Left ventricle myocardium inferior (tissue), 1 donor: ENCODE results near the gene AP1G2. TPM values are rescaled to one million over a fixed set of nuclear protein-coding genes. Genes with fewer than 3 reads are reported as not detected.

Source experiments
- DNase-seq: peaks from one replicate; pipeline ENCODE4 v3.0.0-alpha.2; 2020
- H3K27ac ChIP-seq: fragments of 200-600 bp; replicated peaks from 2 replicates; pipeline ENCODE4 v1.8.0; 2021
- H3K27me3 ChIP-seq: fragments of 200-600 bp; 2 replicates; pipeline ENCODE4 v1.8.0; 2021; ENCODE audit warnings: low read depth
- H3K36me3 ChIP-seq: fragments of 200-600 bp; 2 replicates; pipeline ENCODE4 v1.8.0; 2021
- H3K4me1 ChIP-seq: fragments of 200-600 bp; 2 replicates; pipeline ENCODE4 v1.8.0; 2021
- H3K4me3 ChIP-seq: fragments of 200-600 bp; 2 replicates; pipeline ENCODE4 v1.8.0; 2021; ENCODE audit warnings: mild to moderate bottlenecking, moderate library complexity
- H3K9me3 ChIP-seq: fragments of 200-600 bp; replicated peaks from 2 replicates; pipeline ENCODE4 v1.8.0; 2021
- CTCF ChIP-seq: fragments of 200-600 bp; IDR thresholded peaks from 2 replicates; pipeline ENCODE4 v1.8.0; 2021; ENCODE audit warnings: antibody characterized with exemption, mild to moderate bottlenecking, borderline replicate concordance
- intact Hi-C: fragments of 100-400 bp; cut with micrococcal nuclease; formaldehyde crosslinking; loops from one replicate; pipeline ENCODE4 v1.11.0; 2022
- total RNA-seq: library from RNA; stranded (reverse); fragmentation: NEBNext Ultra II Directional; extraction: Animal tissue kit (Norgen Biotek cat#: 25700); gene quantifications from one replicate; pipeline ENCODE4 v1.2.1, GENCODE V29; 2021
- donor health status: DM: no; HTN: yes; CAD: no; lungs with severe emphysema.

The AP1G2 gene
- total RNA-seq, 1 donor from 2014 or later = 10.4 TPM

GRCh38 chr14:23548351-23549318, 19.0 kb downstream of the AP1G2 start:
- Histone ChIP-seq H3K4me1 (peaks cover 37% of the 10 kb centered on the region), H3K27me3 (peaks cover 7% of the 10 kb centered on the region), H3K9me3 (no peaks in the 10 kb centered on the region), H3K36me3 (no peaks in the 10 kb centered on the region), H3K27ac (no peak overlapping the region), H3K4me3 (no peak overlapping the region)
- intact Hi-C loops = no loop called here
- TF ChIP-seq CTCF = no peak
- DNase-seq = no peak

GRCh38 chr14:23547924-23548323, 19.7 kb downstream of the AP1G2 start:
- no peak for TF ChIP-seq CTCF
- Histone ChIP-seq H3K27ac (no peak overlapping the region), H3K4me1 (peaks cover 37% of the 10 kb centered on the region), H3K27me3 (peaks cover 7% of the 10 kb centered on the region), H3K36me3 (no peaks in the 10 kb centered on the region), H3K9me3 (no peaks in the 10 kb centered on the region), H3K4me3 (no peak overlapping the region)
- intact Hi-C loops = no loop called here
- no peak for DNase-seq

- peak overlapping the region; percentile 73 for H3K27ac ChIP-seq
- DNase-seq = no peak
- no peak for TF ChIP-seq CTCF
- intact Hi-C loops = no loop called here
- H3K4me3 ChIP-seq = no peak overlapping the region
- no peaks in the 10 kb centered on the region for H3K9me3 ChIP-seq
- H3K27me3 ChIP-seq = peaks cover 7% of the 10 kb centered on the region
- peaks cover 31% of the 10 kb centered on the region for H3K4me1 ChIP-seq
- no peaks in the 10 kb centered on the region for H3K36me3 ChIP-seq
Measured at GRCh38 chr14:23546450-23547035, 21.0 kb downstream of the AP1G2 start.

- H3K27me3 ChIP-seq = peaks cover 7% of the 10 kb centered on the region
- no peak for TF ChIP-seq CTCF
- H3K9me3 ChIP-seq = no peaks in the 10 kb centered on the region
- intact Hi-C loops = no loop called here
- no peaks in the 10 kb centered on the region for H3K36me3 ChIP-seq
- H3K27ac ChIP-seq = peak overlapping the region; percentile 73
- no peak for DNase-seq
- H3K4me1 ChIP-seq = peaks cover 25% of the 10 kb centered on the region
- H3K4me3 ChIP-seq = no peak overlapping the region
Measured at GRCh38 chr14:23545740-23546365, 21.7 kb downstream of the AP1G2 start.

GRCh38 chr14:23544511-23545447, 22.8 kb downstream of the AP1G2 start:
- TF ChIP-seq CTCF = no peak
- H3K27ac ChIP-seq = peak overlapping the region; percentile 73
- peaks cover 18% of the 10 kb centered on the region for H3K4me1 ChIP-seq
- no peaks in the 10 kb centered on the region for H3K36me3 ChIP-seq
- intact Hi-C loops = no loop called here
- H3K4me3 ChIP-seq = no peak overlapping the region
- DNase-seq = peak; percentile 61
- no peaks in the 10 kb centered on the region for H3K9me3 ChIP-seq
- peaks cover 7% of the 10 kb centered on the region for H3K27me3 ChIP-seq
